Pancreas (tissue), 10 donors: ENCODE data around the gene MRPL45. TPM values are rescaled to one million over a fixed set of nuclear protein-coding genes. Genes with fewer than 3 reads are reported as not detected.

Experiments used
- ATAC-seq, 4 donors: fragments of 200-7000 bp; cut with Tn5 transposase; one replicate each; pipeline versions ENCODE4 v1.8.0 to v1.9.1; 2020; ENCODE audit warnings: mild to moderate bottlenecking in 4 of 4, moderate library complexity in 4 of 4
- DNase-seq, 6 donors: peaks; one replicate each; pipeline ENCODE4 v3.0.0-alpha.2; 2020
- FAIRE-seq: peaks from 2 replicates; lab custom pipeline; 2012; peaks lifted over from hg19 to GRCh38; lab: Jason Lieb, UNC
- H3K27ac ChIP-seq, 4 donors: fragments of 200-600 bp; sonication (generic); 1 replicate in 3 of 4; 2 replicates in 1 of 4; pipeline versions ENCODE4 v1.5.0 to v1.8.0; 2020
- H3K27me3 ChIP-seq, 4 donors: fragments of 200-600 bp; one replicate each; pipeline ENCODE4 v1.8.0; 2021
- H3K36me3 ChIP-seq, 3 donors: fragments of 200-600 bp; sonication (generic) in 1 of 3; one replicate each; pipeline versions ENCODE4 v1.5.0 to v1.8.0; 2020 to 2021
- H3K4me1 ChIP-seq, 3 donors: fragments of 200-600 bp; one replicate each; pipeline ENCODE4 v1.8.0; 2021
- H3K4me3 ChIP-seq, 4 donors: fragments of 200-600 bp; sonication (generic) in 2 of 4; one replicate each; pipeline versions ENCODE4 v1.5.0 to v1.8.0; 2020 to 2021
- H3K9me3 ChIP-seq, 4 donors: fragments of 200-600 bp; one replicate each; pipeline ENCODE4 v1.8.0; 2021
- CTCF ChIP-seq, 4 donors: fragments of 200-600 bp; sonication (generic) in 3 of 4; IDR thresholded peaks; one replicate each; pipeline versions ENCODE4 v1.5.0 to v1.8.0; 2021; ENCODE audit warnings: antibody characterized with exemption in 4 of 4
- WGBS, 2 donors: extraction: QIAGEN DNeasy Blood & Tissue Kit; methylation state at CpG; one replicate each; pipeline ENCODE4 v1.1.7; 2013; 5-methylcytosine and 5-hydroxymethylcytosine counted together
- intact Hi-C, 3 donors: fragments of 100-400 bp; cut with DNase I; formaldehyde crosslinking; loops; one replicate each; pipeline versions ENCODE4 v1.11.1 to v1.14.2; 2022
- polyA plus RNA-seq, 2 donors: library from polyadenylated mRNA; stranded (reverse); fragments of 200-250 nt; gene quantifications; one replicate each; pipeline ENCODE4 v1.2.3, GENCODE V29; 2013
- total RNA-seq, 6 donors: library from RNA; stranded (reverse); fragmentation: NEBNext Ultra II Directional in 4 of 6; extraction: Animal tissue kit (Norgen Biotek cat#: 25700) in 4 of 6; gene quantifications; one replicate each; pipeline versions ENCODE4 v1.2.1 to v1.2.4, GENCODE V29; 2021 to 2023
- donor health status: healthy with polysubstance abuse.
- donor health status: DM: no; HTN: no; CAD: no; lungs with moderate emphysema.
- donor health status: DM: no; HTN: no; CAD: no.
- donor health status: control.
- donor health status: control.
- donor health status: Bipolar disorder and iron deficiency.
- donor health status: DM: yes; HTN: yes; CAD: no.
- donor health status: DM: no; HTN: no; CAD: no.
- donor health status: DM: no; HTN: no; CAD: no.
- donor health status: DM: yes; HTN: yes; CAD: no.

Gene MRPL45
- total and polyA plus RNA-seq, 8 donors: 9.2 to 29.1 (median 19.5) TPM

- no peaks in the 10 kb centered on the region for H3K9me3 ChIP-seq
- no peak for TF ChIP-seq CTCF (IDR thresholded peaks at IDR 0.05)
- 56 to 68% methylated on average over 5 of the region's 5 CpGs for WGBS, 2 donors
- no peak overlapping the region for H3K4me3 ChIP-seq
- no peak for DNase-seq
- no peak overlapping the region for H3K27ac ChIP-seq
- H3K36me3 ChIP-seq: peaks cover 0 to 11% (median 0%) of the 10 kb centered on the region in 3 donors
- H3K4me1 ChIP-seq: no peaks in the 10 kb centered on the region
- intact Hi-C loops: no loop called here
- ATAC-seq: peak in 1 of 4 donors; percentile 33
- FAIRE-seq: no peak
- no peaks in the 10 kb centered on the region for H3K27me3 ChIP-seq
Observed at GRCh38 chr17:38325221-38325851, 28.4 kb downstream of the MRPL45 start.

GRCh38 chr17:38326996-38327792, 30.2 kb downstream of the MRPL45 start:
- 56 to 70% methylated on average over 8 of the region's 8 CpGs for WGBS, 2 donors
- DNase-seq (no peak), FAIRE-seq (no peak), ATAC-seq (peak in 2 of 4 donors; percentile 56 to 70)
- intact Hi-C loops: no loop called here
- H3K27ac ChIP-seq: no peak overlapping the region
- H3K36me3 ChIP-seq: no peaks in the 10 kb centered on the region
- TF ChIP-seq CTCF (IDR thresholded peaks at IDR 0.05): no peak
- H3K9me3 ChIP-seq: no peaks in the 10 kb centered on the region
- no peaks in the 10 kb centered on the region for H3K4me1 ChIP-seq
- H3K27me3 ChIP-seq: no peaks in the 10 kb centered on the region
- H3K4me3 ChIP-seq: no peak overlapping the region

GRCh38 chr17:38327936-38328335, 31.0 kb downstream of the MRPL45 start:
- no peak overlapping the region for H3K4me3 ChIP-seq
- ATAC-seq (no peak), FAIRE-seq (no peak), DNase-seq (no peak)
- no peaks in the 10 kb centered on the region for H3K27me3 ChIP-seq
- no peaks in the 10 kb centered on the region for H3K9me3 ChIP-seq
- intact Hi-C loops: no loop called here
- WGBS, 2 donors: 33 to 40% methylated on average over 1 of the region's 1 CpG
- H3K27ac ChIP-seq: no peak overlapping the region
- H3K4me1 ChIP-seq: no peaks in the 10 kb centered on the region
- TF ChIP-seq CTCF (IDR thresholded peaks at IDR 0.05): no peak
- H3K36me3 ChIP-seq: no peaks in the 10 kb centered on the region

GRCh38 chr17:38328620-38329019, 31.7 kb downstream of the MRPL45 start:
- no peak for TF ChIP-seq CTCF (IDR thresholded peaks at IDR 0.05)
- no peaks in the 10 kb centered on the region for H3K27me3 ChIP-seq
- no peaks in the 10 kb centered on the region for H3K9me3 ChIP-seq
- 46 to 66% methylated on average over 7 of the region's 7 CpGs for WGBS, 2 donors
- intact Hi-C loops: no loop called here
- FAIRE-seq: no peak
- H3K27ac ChIP-seq: no peak overlapping the region
- ATAC-seq: no peak
- H3K4me3 ChIP-seq: no peak overlapping the region
- no peaks in the 10 kb centered on the region for H3K4me1 ChIP-seq
- DNase-seq: no peak
- H3K36me3 ChIP-seq: no peaks in the 10 kb centered on the region

- ATAC-seq (no peak), FAIRE-seq (no peak), DNase-seq (no peak)
- WGBS, 2 donors: 65 to 70% methylated on average over 7 of the region's 7 CpGs
- no peak for TF ChIP-seq CTCF (IDR thresholded peaks at IDR 0.05)
- Histone ChIP-seq H3K27ac (no peak overlapping the region), H3K9me3 (no peaks in the 10 kb centered on the region), H3K4me3 (no peak overlapping the region), H3K4me1 (no peaks in the 10 kb centered on the region), H3K27me3 (no peaks in the 10 kb centered on the region), H3K36me3 (no peaks in the 10 kb centered on the region)
- intact Hi-C loops: no loop called here
Observed at GRCh38 chr17:38329284-38329683, 32.3 kb downstream of the MRPL45 start.
